ENCODE results near the gene ARHGAP40. TPM values are rescaled to one million over a fixed set of nuclear protein-coding genes. Genes with fewer than 3 reads are reported as not detected.

The ARHGAP40 gene
- total RNA-seq, 1 experiment from 2014 or later, result 0.18 TPM

DNA sequence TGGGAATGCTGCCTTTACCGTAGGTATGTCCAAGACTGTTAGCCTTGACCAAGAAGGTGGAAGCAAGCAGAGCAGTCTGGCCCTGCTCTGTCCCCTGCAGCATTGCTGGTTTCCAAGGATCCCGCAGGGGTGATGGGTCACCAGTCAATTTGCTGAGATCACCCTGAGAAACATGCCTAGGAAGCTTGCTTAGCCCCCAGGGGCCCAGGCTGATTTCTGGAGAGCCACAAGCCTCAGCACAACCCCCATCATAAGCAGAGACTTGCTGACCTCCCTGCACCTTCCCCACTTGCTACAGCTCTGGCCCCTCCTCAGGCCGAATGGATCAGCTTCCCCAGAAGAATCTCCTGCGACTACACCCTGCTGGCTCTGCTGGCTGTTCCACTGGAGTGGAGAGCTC lies 21.5 kb downstream of the ARHGAP40 start:
- in situ Hi-C loops (cut with HindIII; ENCODE audit: low pct_unique_long_range_greater_than_20kb, low sequenced_read_pairs), result no loop called here
- BruUV-seq (replicated peaks), result no TSS peak
- Histone ChIP-seq H3K27ac (ENCODE audit: low read length) (no peak overlapping the region), H3K4me1 (ENCODE audit: control insufficient read depth, insufficient read depth, low read length) (no peaks in the 10 kb centered on the region), H3K27me3 (ENCODE audit: control insufficient read depth, insufficient read depth, low read length) (0 out of 2 replicates have a peak, but pooled peaks cover 2% of the 10 kb centered on the region), H3K4me3 (ENCODE audit: low read depth in 2 of 2, low read length in 2 of 2) (no peak overlapping the region), H3K9me3 (ENCODE audit: control insufficient read depth, insufficient read depth, low read depth, low read length) (no peaks in the 10 kb centered on the region), H3K36me3 (ENCODE audit: control insufficient read depth, insufficient read depth, low read length) (no peaks in the 10 kb centered on the region)
- no peak for DNase-seq (ENCODE audit: low read depth, low spot score)
- intact Hi-C loops (cut with micrococcal nuclease; ENCODE audit: unreplicated experiment), result no loop called here
- ChIA-PET CTCF (interaction anchor here (0.6 kb wide), 1 partner anchor 10 kb away, joined by 5 read pairs; no protein-coding TSS in a partner anchor), POLR2A (no interaction called here)
- TF ChIP-seq, protein P1, sequence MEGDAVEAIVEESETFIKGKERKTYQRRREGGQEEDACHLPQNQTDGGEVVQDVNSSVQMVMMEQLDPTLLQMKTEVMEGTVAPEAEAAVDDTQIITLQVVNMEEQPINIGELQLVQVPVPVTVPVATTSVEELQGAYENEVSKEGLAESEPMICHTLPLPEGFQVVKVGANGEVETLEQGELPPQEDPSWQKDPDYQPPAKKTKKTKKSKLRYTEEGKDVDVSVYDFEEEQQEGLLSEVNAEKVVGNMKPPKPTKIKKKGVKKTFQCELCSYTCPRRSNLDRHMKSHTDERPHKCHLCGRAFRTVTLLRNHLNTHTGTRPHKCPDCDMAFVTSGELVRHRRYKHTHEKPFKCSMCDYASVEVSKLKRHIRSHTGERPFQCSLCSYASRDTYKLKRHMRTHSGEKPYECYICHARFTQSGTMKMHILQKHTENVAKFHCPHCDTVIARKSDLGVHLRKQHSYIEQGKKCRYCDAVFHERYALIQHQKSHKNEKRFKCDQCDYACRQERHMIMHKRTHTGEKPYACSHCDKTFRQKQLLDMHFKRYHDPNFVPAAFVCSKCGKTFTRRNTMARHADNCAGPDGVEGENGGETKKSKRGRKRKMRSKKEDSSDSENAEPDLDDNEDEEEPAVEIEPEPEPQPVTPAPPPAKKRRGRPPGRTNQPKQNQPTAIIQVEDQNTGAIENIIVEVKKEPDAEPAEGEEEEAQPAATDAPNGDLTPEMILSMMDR (IDR thresholded peaks at IDR 0.05), result no peak
- TF ChIP-seq SIN3A (IDR thresholded peaks at IDR 0.05; ENCODE audit: borderline replicate concordance, insufficient read depth, low read depth, low read length) (no peak), REST (IDR thresholded peaks at IDR 0.05; ENCODE audit: insufficient read depth in 1 of 2, low read depth in 2 of 2, low read length in 1 of 2) (no peak), POLR2AphosphoS5 (IDR thresholded peaks at IDR 0.05; ENCODE audit: low read depth, low read length) (no peak), TCF7L2 (IDR thresholded peaks at IDR 0.05; ENCODE audit: low read depth, low read length) (no peak)
- no peak for ATAC-seq

DNA sequence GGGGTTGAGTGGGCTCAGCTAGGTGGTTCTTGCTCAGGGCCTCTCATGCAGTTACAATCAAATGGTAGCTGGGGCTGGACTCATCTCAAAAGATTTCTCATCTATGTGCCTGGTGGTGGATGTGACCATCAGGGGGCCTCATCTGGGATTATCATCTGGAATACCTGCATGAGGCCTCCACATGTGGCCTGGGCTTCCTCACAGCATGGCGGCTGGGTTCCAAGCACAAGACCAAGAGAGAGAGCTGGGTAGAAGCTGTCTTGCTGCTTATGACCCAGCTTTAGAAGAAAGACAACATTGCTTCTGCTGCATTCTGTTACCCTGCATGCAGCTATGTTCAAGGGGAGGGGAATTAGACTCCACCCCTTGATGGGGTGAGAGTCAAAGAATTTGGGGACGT lies 22.5 kb downstream of the ARHGAP40 start:
- ATAC-seq, result no peak
- no peaks in the 10 kb centered on the region for H3K9me3 ChIP-seq (ENCODE audit: control insufficient read depth, insufficient read depth, low read depth, low read length)
- H3K27me3 ChIP-seq (ENCODE audit: control insufficient read depth, insufficient read depth, low read length), result 0 out of 2 replicates have a peak, but pooled peaks cover 2% of the 10 kb centered on the region
- ChIA-PET POLR2A (no interaction called here), CTCF (no interaction called here)
- no peak overlapping the region for H3K4me3 ChIP-seq (ENCODE audit: low read depth in 2 of 2, low read length in 2 of 2)
- in situ Hi-C loops (cut with HindIII; ENCODE audit: low pct_unique_long_range_greater_than_20kb, low sequenced_read_pairs), result no loop called here
- no peaks in the 10 kb centered on the region for H3K36me3 ChIP-seq (ENCODE audit: control insufficient read depth, insufficient read depth, low read length)
- H3K27ac ChIP-seq (ENCODE audit: low read length), result no peak overlapping the region
- intact Hi-C loops (cut with micrococcal nuclease; ENCODE audit: unreplicated experiment), result no loop called here
- no peak for TF ChIP-seq REST (IDR thresholded peaks at IDR 0.05; ENCODE audit: insufficient read depth in 1 of 2, low read depth in 2 of 2, low read length in 1 of 2)
- TF ChIP-seq, protein P1 (IDR thresholded peaks at IDR 0.05), result no peak
- no peak for TF ChIP-seq POLR2AphosphoS5 (IDR thresholded peaks at IDR 0.05; ENCODE audit: low read depth, low read length)
- TF ChIP-seq SIN3A (IDR thresholded peaks at IDR 0.05; ENCODE audit: borderline replicate concordance, insufficient read depth, low read depth, low read length), result no peak
- TF ChIP-seq TCF7L2 (IDR thresholded peaks at IDR 0.05; ENCODE audit: low read depth, low read length), result no peak
- no TSS peak for BruUV-seq (replicated peaks)
- no peak for DNase-seq (ENCODE audit: low read depth, low spot score)
- H3K4me1 ChIP-seq (ENCODE audit: control insufficient read depth, insufficient read depth, low read length), result no peaks in the 10 kb centered on the region
